ENCODE data around the gene PAXIP1. TPM values are rescaled to one million over a fixed set of nuclear protein-coding genes. Genes with fewer than 3 reads are reported as not detected.

Gene PAXIP1
- total RNA-seq, 1 experiment from 2014 or later: 32.6 TPM

GRCh38 chr7:154975984-154976383 lies 26.9 kb downstream of the PAXIP1 start:
- peak overlapping the region in 1 of 3 experiments; percentile 79; a peak in 1 of 7 replicates for H3K27ac Mint-ChIP-seq
- Histone ChIP-seq H4K5ac (ENCODE audit: insufficient read length, low read depth, low read length) (no peak overlapping the region), H3K4me2 (ENCODE audit: insufficient read depth, insufficient read length, low read length) (no peak overlapping the region), H4K8ac (replicated peaks; ENCODE audit: insufficient read length, low read depth, low read length) (no peak overlapping the region), H3K4me1 (ENCODE audit: insufficient read depth, low read length) (no peaks in the 10 kb centered on the region), H3K79me2 (ENCODE audit: insufficient read depth, low read length) (no peaks in the 10 kb centered on the region; the same call in 1 of the 2 replicates), H3K9me3 (ENCODE audit: control insufficient read depth, low read depth, low read length) (no peaks in the 10 kb centered on the region), H3K14ac (ENCODE audit: insufficient read depth, low read length) (no peak overlapping the region), H2BK120ac (ENCODE audit: low read depth, low read length, poor library complexity, severe bottlenecking) (no peak overlapping the region), H3K9ac (ENCODE audit: extremely low read depth, insufficient read length, low read length) (no peak overlapping the region), H3K23me2 (ENCODE audit: insufficient read length, low read depth, low read length, poor library complexity, severe bottlenecking) (no peaks in the 10 kb centered on the region), H2BK12ac (ENCODE audit: insufficient read length, low read depth, low read length) (no peak overlapping the region), H2AFZ (ENCODE audit: low read length) (no peak overlapping the region), H3K18ac (ENCODE audit: insufficient read length, low read depth, low read length) (no peak overlapping the region), H3K23ac (ENCODE audit: insufficient read length, low read depth, low read length) (no peak overlapping the region), H3K79me1 (ENCODE audit: insufficient read depth, low read depth, low read length, poor library complexity, severe bottlenecking) (no peaks in the 10 kb centered on the region), H3T11ph (ENCODE audit: low read length) (no peak overlapping the region), H2BK5ac (ENCODE audit: insufficient read length, low read length) (no peak overlapping the region), H3K56ac (ENCODE audit: insufficient read length, low read depth, low read length) (no peak overlapping the region), H2AK5ac (ENCODE audit: insufficient read length, low read length) (no peak overlapping the region), H3K27me3 (ENCODE audit: insufficient read depth, low read length) (no peaks in the 10 kb centered on the region), H4K20me1 (ENCODE audit: control insufficient read depth, insufficient read depth, insufficient read length) (no peaks in the 10 kb centered on the region), H2BK20ac (ENCODE audit: low read depth, low read length, poor library complexity, severe bottlenecking) (no peak overlapping the region), H2BK15ac (ENCODE audit: low read depth, low read length) (no peak overlapping the region), H4K91ac (ENCODE audit: insufficient read length, low read depth, low read length) (no peak overlapping the region), H3K27ac (ENCODE audit: insufficient read length, low read depth, low read length) (no peak overlapping the region), H3K4ac (ENCODE audit: low read depth, low read length) (no peak overlapping the region)
- no peak for TF ChIP-seq CTCF (conservative IDR thresholded peaks at IDR 0.05)
- H3K36me3 Mint-ChIP-seq (ENCODE audit: insufficient read depth in 1 of 3, low read depth in 3 of 3): peaks cover 31 to 59% (median 57%) of the 10 kb centered on the region in 3 experiments; a peak in 6 of 7 replicates
- no peaks in the 10 kb centered on the region for H3K27me3 Mint-ChIP-seq (ENCODE audit: low read depth)
- no CpG with 5 or more reads among the region's 7 CpGs for WGBS (ENCODE audit: extremely low coverage, insufficient read length, low lambda C conversion rate)
- DNase-seq: no peak
- no peak overlapping the region for H3K4me3 Mint-ChIP-seq
- no peaks in the 10 kb centered on the region for H3K9me3 Mint-ChIP-seq
- no peaks in the 10 kb centered on the region for H3K4me1 Mint-ChIP-seq
